SKM-1 treated with dmso at 0.1 percent for 144 hours (cell line): ENCODE measurements around the gene TCERG1L.

Experiments
- DNase-seq: peaks from one replicate; lab custom pipeline; 2025; ENCODE audit not compliant: unreplicated experiment; lab: John Stamatoyannopoulos, UW

The TCERG1L gene

GRCh38 chr10:131077031-131077430 is 234.5 kb downstream of the TCERG1L start:
- DNase-seq: no peak

- no peak for DNase-seq
These were observed 235.2 kb downstream of the TCERG1L start for GRCh38 chr10:131076356-131076755.

GRCh38 chr10:131075218-131075770 is 236.2 kb downstream of the TCERG1L start:
- no peak for DNase-seq

GRCh38 chr10:131074682-131075081 is 236.8 kb downstream of the TCERG1L start:
- no peak for DNase-seq

- no peak for DNase-seq
These were observed 238.0 kb downstream of the TCERG1L start for GRCh38 chr10:131073469-131074035.

GRCh38 chr10:131072651-131073468 is 238.7 kb downstream of the TCERG1L start:
- DNase-seq: no peak

GRCh38 chr10:131071721-131072120 is 239.8 kb downstream of the TCERG1L start:
- DNase-seq: no peak

GRCh38 chr10:131070856-131071255 is 240.7 kb downstream of the TCERG1L start:
- no peak for DNase-seq

- DNase-seq: no peak
These were observed 242.8 kb downstream of the TCERG1L start for GRCh38 chr10:131068760-131069159.

- DNase-seq: no peak
These were observed 243.2 kb downstream of the TCERG1L start for GRCh38 chr10:131068311-131068710.

- no peak for DNase-seq
These were observed 243.8 kb downstream of the TCERG1L start for GRCh38 chr10:131067690-131068089.

- DNase-seq: no peak
These were observed 245.7 kb downstream of the TCERG1L start for GRCh38 chr10:131065673-131066305.

GRCh38 chr10:131063311-131063710 is 248.2 kb downstream of the TCERG1L start:
- no peak for DNase-seq

- no peak for DNase-seq
These were observed 248.8 kb downstream of the TCERG1L start for GRCh38 chr10:131062621-131063260.

- no peak for DNase-seq
These were observed 250.3 kb downstream of the TCERG1L start for GRCh38 chr10:131061216-131061615.

- DNase-seq: no peak
These were observed 251.6 kb downstream of the TCERG1L start for GRCh38 chr10:131059881-131060280.

GRCh38 chr10:131058799-131059198 is 252.7 kb downstream of the TCERG1L start:
- no peak for DNase-seq

- DNase-seq: no peak
These were observed 254.7 kb downstream of the TCERG1L start for GRCh38 chr10:131056781-131057180.

GRCh38 chr10:131056091-131056579 is 255.4 kb downstream of the TCERG1L start:
- DNase-seq: no peak

GRCh38 chr10:131055437-131055836 is 256.1 kb downstream of the TCERG1L start:
- DNase-seq: no peak

- DNase-seq: no peak
These were observed 258.3 kb downstream of the TCERG1L start for GRCh38 chr10:131053192-131053591.
